ENCODE measurements around the gene ASAP2.

ASAP2 gene

GRCh38 chr2:9336241-9336575 lies 129.6 kb downstream of the ASAP2 start:
- TF ChIP-seq REST (IDR thresholded peaks at IDR 0.05; ENCODE audit: insufficient replicate concordance, low read depth) (no peak), POLR2AphosphoS5 (IDR thresholded peaks at IDR 0.05; ENCODE audit: low read depth) (no peak), GABPA (IDR thresholded peaks at IDR 0.05; ENCODE audit: low read depth) (no peak), SPI1 (IDR thresholded peaks at IDR 0.05; ENCODE audit: borderline replicate concordance, low read depth) (no peak)
- TF ChIP-seq, protein P1, sequence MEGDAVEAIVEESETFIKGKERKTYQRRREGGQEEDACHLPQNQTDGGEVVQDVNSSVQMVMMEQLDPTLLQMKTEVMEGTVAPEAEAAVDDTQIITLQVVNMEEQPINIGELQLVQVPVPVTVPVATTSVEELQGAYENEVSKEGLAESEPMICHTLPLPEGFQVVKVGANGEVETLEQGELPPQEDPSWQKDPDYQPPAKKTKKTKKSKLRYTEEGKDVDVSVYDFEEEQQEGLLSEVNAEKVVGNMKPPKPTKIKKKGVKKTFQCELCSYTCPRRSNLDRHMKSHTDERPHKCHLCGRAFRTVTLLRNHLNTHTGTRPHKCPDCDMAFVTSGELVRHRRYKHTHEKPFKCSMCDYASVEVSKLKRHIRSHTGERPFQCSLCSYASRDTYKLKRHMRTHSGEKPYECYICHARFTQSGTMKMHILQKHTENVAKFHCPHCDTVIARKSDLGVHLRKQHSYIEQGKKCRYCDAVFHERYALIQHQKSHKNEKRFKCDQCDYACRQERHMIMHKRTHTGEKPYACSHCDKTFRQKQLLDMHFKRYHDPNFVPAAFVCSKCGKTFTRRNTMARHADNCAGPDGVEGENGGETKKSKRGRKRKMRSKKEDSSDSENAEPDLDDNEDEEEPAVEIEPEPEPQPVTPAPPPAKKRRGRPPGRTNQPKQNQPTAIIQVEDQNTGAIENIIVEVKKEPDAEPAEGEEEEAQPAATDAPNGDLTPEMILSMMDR (IDR thresholded peaks at IDR 0.05; ENCODE audit: insufficient read depth, low read length): no peak
- no peak overlapping the region for H3K27ac ChIP-seq (replicated peaks)
- H3K27me3 ChIP-seq (ENCODE audit: insufficient read depth, poor library complexity, severe bottlenecking): peaks cover 1% of the 10 kb centered on the region
- DNase-seq (ENCODE audit: low read depth in 1 of 2, low spot score in 1 of 2): no peak
- H3K4me3 ChIP-seq (replicated peaks; ENCODE audit: insufficient read depth, low read length): no peak overlapping the region

- no peak overlapping the region for H3K4me3 ChIP-seq (replicated peaks; ENCODE audit: insufficient read depth, low read length)
- no peak for DNase-seq (ENCODE audit: low read depth in 1 of 2, low spot score in 1 of 2)
- no peak for TF ChIP-seq REST (IDR thresholded peaks at IDR 0.05; ENCODE audit: insufficient replicate concordance, low read depth)
- no peak for TF ChIP-seq SPI1 (IDR thresholded peaks at IDR 0.05; ENCODE audit: borderline replicate concordance, low read depth)
- no peak for TF ChIP-seq GABPA (IDR thresholded peaks at IDR 0.05; ENCODE audit: low read depth)
- TF ChIP-seq, protein P1 (IDR thresholded peaks at IDR 0.05; ENCODE audit: insufficient read depth, low read length): no peak
- TF ChIP-seq POLR2AphosphoS5 (IDR thresholded peaks at IDR 0.05; ENCODE audit: low read depth): no peak
- no peaks in the 10 kb centered on the region for H3K27me3 ChIP-seq (ENCODE audit: insufficient read depth, poor library complexity, severe bottlenecking)
- no peak overlapping the region for H3K27ac ChIP-seq (replicated peaks)
These were observed 130.1 kb downstream of the ASAP2 start for GRCh38 chr2:9336576-9337314.

- Histone ChIP-seq H3K27me3 (ENCODE audit: insufficient read depth, poor library complexity, severe bottlenecking) (no peaks in the 10 kb centered on the region), H3K27ac (replicated peaks) (no peak overlapping the region), H3K4me3 (replicated peaks; ENCODE audit: insufficient read depth, low read length) (no peak overlapping the region)
- no peak for DNase-seq (ENCODE audit: low read depth in 1 of 2, low spot score in 1 of 2)
- TF ChIP-seq POLR2AphosphoS5 (IDR thresholded peaks at IDR 0.05; ENCODE audit: low read depth) (no peak), REST (IDR thresholded peaks at IDR 0.05; ENCODE audit: insufficient replicate concordance, low read depth) (no peak), SPI1 (IDR thresholded peaks at IDR 0.05; ENCODE audit: borderline replicate concordance, low read depth) (no peak), GABPA (IDR thresholded peaks at IDR 0.05; ENCODE audit: low read depth) (no peak)
- TF ChIP-seq, protein P1 (IDR thresholded peaks at IDR 0.05; ENCODE audit: insufficient read depth, low read length): no peak
These were observed 131.3 kb downstream of the ASAP2 start for GRCh38 chr2:9337901-9338300.
